ENCODE measurements around the gene NKX6-1. TPM values are rescaled to one million over a fixed set of nuclear protein-coding genes. Genes with fewer than 3 reads are reported as not detected.

NKX6-1 gene
- total RNA-seq = 0.11 TPM in 1 of 2 replicates, not detected in the other

DNA sequence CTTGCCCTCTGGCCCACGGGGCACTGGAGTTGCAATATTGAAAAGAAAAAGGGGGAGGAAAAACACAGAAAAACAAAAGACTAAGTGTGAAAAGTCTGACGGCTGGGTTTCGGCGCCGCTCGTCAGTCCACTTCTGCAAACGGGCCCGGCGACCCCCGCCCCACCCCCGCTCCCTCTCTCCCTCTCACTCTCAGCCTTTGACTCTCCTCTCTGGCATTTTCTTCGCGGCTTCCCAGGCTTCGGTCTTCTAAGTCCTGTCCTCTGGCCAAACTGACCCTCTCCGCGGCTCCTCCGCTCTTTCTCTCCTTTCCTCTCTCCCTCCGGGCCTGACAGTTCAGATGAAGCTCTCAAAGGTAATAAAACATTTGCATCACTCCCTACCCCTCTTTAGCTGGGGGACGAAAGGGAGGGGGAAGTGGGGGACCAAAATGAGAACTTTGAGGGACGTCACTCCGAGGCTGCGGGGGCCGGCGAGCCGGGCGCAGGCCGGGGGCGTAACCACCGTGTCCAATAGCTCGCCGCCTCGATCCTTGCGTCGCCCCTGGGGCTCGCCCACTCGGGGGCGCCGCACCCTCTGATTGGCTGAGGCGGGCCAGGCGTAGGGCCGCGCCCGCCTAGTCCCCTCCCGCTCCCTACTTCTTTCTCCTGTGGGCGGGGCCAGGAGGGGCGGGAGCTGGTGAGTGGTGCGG lies at the start of gene NKX6-1:
TSS of gene NKX6-1 (minus strand) at position 358 of the 689 bp plus-strand sequence. CDS start 1,064 bp downstream, outside the sequence.

Small RNAs within 50 kb of the gene (small RNA-seq; reads per million reads assigned to genes)
- gene RPL3P13 = not detected

Other genes starting within 250 kb of the NKX6-1 start
- gene CDS1, start 83.8 kb upstream of the NKX6-1 start, total RNA-seq = 11.8 and 22.9 TPM in 2 replicates